ENCODE measurements around the gene NCAM1.

NCAM1 gene

GRCh38 chr11:113014262-113015097 is 53.3 kb downstream of the NCAM1 start (continued):
- peak; percentile 50; the same call in 1 of the 2 replicates for TF ChIP-seq ZNF561 (tag by site-specific recombination; IDR thresholded peaks at IDR 0.05; ENCODE audit: borderline replicate concordance)
- TF ChIP-seq ZNF24 (tag by site-specific recombination; IDR thresholded peaks at IDR 0.05) = peak; percentile 99
- TF ChIP-seq SP3 (tag by site-specific recombination; IDR thresholded peaks at IDR 0.05) = no peak
- TF ChIP-seq ZNF10 (tag by site-specific recombination; IDR thresholded peaks at IDR 0.05) = 0 out of 2 replicates have a peak, but pooled peaks have one; percentile 13
- TF ChIP-seq ZBTB44 (tag by site-specific recombination; IDR thresholded peaks at IDR 0.05) = peak; percentile 50
- TF ChIP-seq ZNF76 (tag by site-specific recombination; IDR thresholded peaks at IDR 0.05; ENCODE audit: borderline replicate concordance, low read depth) = 0 out of 2 replicates have a peak, but pooled peaks have one; percentile 9
- peak; percentile 46 for TF ChIP-seq ZBTB8A (tag by site-specific recombination; IDR thresholded peaks at IDR 0.05)
- TF ChIP-seq ZNF202 (tag by site-specific recombination; IDR thresholded peaks at IDR 0.05; ENCODE audit: borderline replicate concordance) = no peak
- peak; percentile 60 for TF ChIP-seq ZNF341 (tag by site-specific recombination; IDR thresholded peaks at IDR 0.05; ENCODE audit: low read depth)
- 0 out of 2 replicates have a peak, but pooled peaks have one; percentile 16 for TF ChIP-seq ZBTB21 (tag by site-specific recombination; IDR thresholded peaks at IDR 0.05)
- TF ChIP-seq BCL11A (tag by site-specific recombination; IDR thresholded peaks at IDR 0.05; ENCODE audit: low read depth) = peak; percentile 57; the same call in 1 of the 2 replicates
- TF ChIP-seq ZNF560 (tag by site-specific recombination; IDR thresholded peaks at IDR 0.05; ENCODE audit: borderline replicate concordance) = no peak
- TF ChIP-seq TRIM28 (IDR thresholded peaks at IDR 0.05; ENCODE audit: borderline replicate concordance, low read length) = peak; percentile 54; the same call in 1 of the 2 replicates
- TF ChIP-seq SP7 (tag by site-specific recombination; IDR thresholded peaks at IDR 0.05) = peak; percentile 66
- TF ChIP-seq EGR2 (tag by site-specific recombination; IDR thresholded peaks at IDR 0.05; ENCODE audit: low read depth) = no peak
- peak; percentile 74 for TF ChIP-seq KLF10 (tag by site-specific recombination; IDR thresholded peaks at IDR 0.05)
- no peak for TF ChIP-seq PRDM1 (tag by site-specific recombination; IDR thresholded peaks at IDR 0.05)
- TF ChIP-seq OSR2 (tag by site-specific recombination; IDR thresholded peaks at IDR 0.05) = peak; percentile 48
- TF ChIP-seq HOXD13 (CRISPR knock-in tag; IDR thresholded peaks at IDR 0.05; ENCODE audit: borderline replicate concordance) = peak; percentile 92

- H3K4me3 ChIP-seq (ENCODE audit: low read depth, low read length) = no peak overlapping the region
- H3K9me3 ChIP-seq (ENCODE audit: control insufficient read depth, insufficient read depth, low read depth, low read length) = no peaks in the 10 kb centered on the region
- H3K36me3 ChIP-seq (ENCODE audit: control insufficient read depth in 2 of 2, insufficient read depth in 1 of 2, low read length in 2 of 2) = no peaks in the 10 kb centered on the region
- peak overlapping the region; percentile 80 for H3K27ac ChIP-seq (ENCODE audit: extremely low read depth, low read depth, low read length)
- POLR2A ChIA-PET = no interaction called here
- CTCF ChIA-PET = interaction anchor here (0.6 to 1.4 kb wide), 4 partner anchors 19 to 289 kb away, joined by 3 to 5 read pairs (median 4); no protein-coding TSS in a partner anchor
- peaks cover 9% of the 10 kb centered on the region for H3K4me1 ChIP-seq (ENCODE audit: control insufficient read depth, insufficient read depth, low read length)
- TF ChIP-seq KLF16 (tag by site-specific recombination; IDR thresholded peaks at IDR 0.05) (0 out of 2 replicates have a peak, but pooled peaks have one; percentile 4), PRDM10 (tag by site-specific recombination; IDR thresholded peaks at IDR 0.05) (0 out of 2 replicates have a peak, but pooled peaks have one; percentile 3), HOXA7 (CRISPR knock-in tag; IDR thresholded peaks at IDR 0.05; ENCODE audit: borderline replicate concordance) (no peak), ZBTB11 (tag by site-specific recombination; conservative IDR thresholded peaks at IDR 0.05; ENCODE audit: low read depth) (no peak)
These were observed 53.9 kb downstream of the NCAM1 start for GRCh38 chr11:113015098-113015455.

Data from HEK293 (cell line).